Transverse colon (tissue), 4 donors: Measurements from ENCODE around the gene CDC45.

ENCODE experiments used
- CTCF ChIP-seq, 5 experiments: fragments of 200-600 bp in 3 of 5; fragments of 450-650 bp in 2 of 5; sonication (generic) in 3 of 5; IDR thresholded peaks; 1 replicate in 2 of 5; 2 replicates in 3 of 5; pipeline ENCODE4 v1.5.1; 2016 to 2017; ENCODE audit warnings: antibody characterized with exemption in 5 of 5, inconsistent platforms in 3 of 5, mild to moderate bottlenecking in 2 of 5, moderate library complexity in 1 of 5
- POLR2A ChIP-seq: fragments of 450-650 bp; IDR thresholded peaks from one replicate; pipeline ENCODE4 v1.6.1; 2016; ENCODE audit warnings: antibody characterized with exemption, mild to moderate bottlenecking, moderate library complexity
- POLR2AphosphoS5 ChIP-seq, 3 donors: sonication (generic); formaldehyde crosslinking; IDR thresholded peaks; one replicate each; pipeline ENCODE4 v1.6.1; 2016; ENCODE audit warnings: antibody characterized with exemption in 3 of 3

GRCh38 chr22:19479355-19480172 lies at the start of gene CDC45:
- TF ChIP-seq CTCF (IDR thresholded peaks at IDR 0.05): no peak
- no peak for TF ChIP-seq POLR2A
- no peak for TF ChIP-seq POLR2AphosphoS5 (IDR thresholded peaks at IDR 0.05)
